Kidney (tissue), 14 donors: ENCODE measurements around the gene NFXL1. TPM values are rescaled to one million over a fixed set of nuclear protein-coding genes. Genes with fewer than 3 reads are reported as not detected.

Experiments
- DNase-seq, 5 donors: peaks; one replicate each; pipeline ENCODE4 v3.0.0-alpha.2; 2013 to 2020
- FAIRE-seq: peaks from 2 replicates; lab custom pipeline; 2012; peaks lifted over from hg19 to GRCh38; lab: Jason Lieb, UNC
- H3K27ac ChIP-seq, 2 donors: one replicate each; pipeline ENCODE4 v1.7.0; 2013; ENCODE audit warnings: low read depth in 2 of 2, low read length in 2 of 2, inconsistent platforms in 1 of 2
- H3K27me3 ChIP-seq: one replicate; pipeline ENCODE4 v1.7.1; 2013; ENCODE audit warnings: low read length, inconsistent platforms; ENCODE audit not compliant: control insufficient read depth, insufficient read depth
- H3K36me3 ChIP-seq, 3 donors: one replicate each; pipeline versions ENCODE4 v1.7.0 to v1.7.1; 2013; ENCODE audit warnings: low read length in 3 of 3, control low read depth in 1 of 3, inconsistent platforms in 1 of 3; ENCODE audit not compliant: insufficient read depth in 3 of 3, control insufficient read depth in 2 of 3
- H3K4me1 ChIP-seq, 3 donors: one replicate each; pipeline versions ENCODE4 v1.7.0 to v1.7.1; 2013; ENCODE audit warnings: low read length in 3 of 3, inconsistent platforms in 1 of 3, low read depth in 1 of 3; ENCODE audit not compliant: control insufficient read depth in 2 of 3, insufficient read depth in 2 of 3
- H3K4me3 ChIP-seq, 3 donors: one replicate each; pipeline versions ENCODE4 v1.7.0 to v1.8.1; 2013; ENCODE audit warnings: low read length in 3 of 3, control low read depth in 1 of 3, inconsistent platforms in 1 of 3
- H3K9ac ChIP-seq, 3 donors: one replicate each; pipeline versions ENCODE4 v1.7.0 to v1.7.1; 2013; ENCODE audit warnings: low read length in 3 of 3, control low read depth in 1 of 3, inconsistent platforms in 1 of 3
- H3K9me3 ChIP-seq, 3 donors: one replicate each; pipeline versions ENCODE4 v1.7.0 to v1.7.1; 2013; ENCODE audit warnings: low read length in 3 of 3, control low read depth in 1 of 3, inconsistent platforms in 1 of 3; ENCODE audit not compliant: control insufficient read depth in 2 of 3, insufficient read depth in 1 of 3
- CTCF ChIP-seq: IDR thresholded peaks from 3 replicates; pipeline ENCODE4 v1.5.1; 2012; ENCODE audit warnings: mild to moderate bottlenecking, moderate library complexity, borderline replicate concordance; ENCODE audit not compliant: insufficient read depth; ENCODE audit errors: extremely low read depth
- intact Hi-C: fragments of 100-400 bp; cut with DNase I; formaldehyde crosslinking; loops from one replicate; pipeline ENCODE4 v1.11.1; 2022
- polyA plus RNA-seq: library from polyadenylated mRNA; stranded (reverse); fragments of 350-450 nt; fragmentation: Illumina TruSeq; extraction: RNeasy Lipid Tissue Mini Kit (QIAGEN cat#74804); gene quantifications from one replicate; pipeline ENCODE4 v1.2.3, GENCODE V29; 2014; ENCODE audit warnings: low read depth, low replicate concordance; ENCODE audit not compliant: insufficient read depth
- total RNA-seq: library from RNA; stranded (reverse); fragmentation: NEBNext Ultra II Directional; extraction: Animal tissue kit (Norgen Biotek cat#: 25700); gene quantifications from one replicate; pipeline ENCODE4 v1.2.1, GENCODE V29; 2021
- donor health status: control.
- donor health status: control.
- donor health status: control.
- donor health status: control.
- donor health status: control.
- donor health status: DM: yes; HTN: yes; CAD: no.
- donor health status: Normal renal cell carcinoma (clear cell type).

Gene NFXL1
- total and polyA plus RNA-seq, 2 donors from 2014 or later = 5.5 to 16.0 TPM

- FAIRE-seq (no peak), DNase-seq (no peak)
- no peak for TF ChIP-seq CTCF
- Histone ChIP-seq H3K27ac (no peak overlapping the region), H3K4me1 (no peaks in the 10 kb centered on the region), H3K9ac (no peak overlapping the region), H3K9me3 (no peaks in the 10 kb centered on the region), H3K27me3 (no peaks in the 10 kb centered on the region), H3K36me3 (peaks cover 7 to 14% (median 8%) of the 10 kb centered on the region in 3 donors), H3K4me3 (no peak overlapping the region)
- intact Hi-C loops = no loop called here
Measured at GRCh38 chr4:47907089-47907646, 7.2 kb downstream of the NFXL1 start.

- H3K4me3 ChIP-seq = no peak overlapping the region
- H3K27me3 ChIP-seq = no peaks in the 10 kb centered on the region
- TF ChIP-seq CTCF = no peak
- H3K27ac ChIP-seq = no peak overlapping the region
- no peak for FAIRE-seq
- DNase-seq = no peak
- intact Hi-C loops = no loop called here
- H3K36me3 ChIP-seq = peaks cover 14 to 21% (median 19%) of the 10 kb centered on the region in 3 donors
- no peaks in the 10 kb centered on the region for H3K9me3 ChIP-seq
- H3K4me1 ChIP-seq = no peaks in the 10 kb centered on the region
- H3K9ac ChIP-seq = no peak overlapping the region
Measured at GRCh38 chr4:47899639-47900038, 14.7 kb downstream of the NFXL1 start.

- intact Hi-C loops = no loop called here
- no peaks in the 10 kb centered on the region for H3K27me3 ChIP-seq
- DNase-seq (no peak), FAIRE-seq (no peak)
- peaks cover 7 to 15% (median 12%) of the 10 kb centered on the region in 3 donors for H3K36me3 ChIP-seq
- no peak for TF ChIP-seq CTCF
- no peak overlapping the region for H3K4me3 ChIP-seq
- H3K9me3 ChIP-seq = no peaks in the 10 kb centered on the region
- H3K9ac ChIP-seq = no peak overlapping the region
- no peak overlapping the region for H3K27ac ChIP-seq
- H3K4me1 ChIP-seq = no peaks in the 10 kb centered on the region
Measured at GRCh38 chr4:47891928-47892327, 22.5 kb downstream of the NFXL1 start.

- H3K4me3 ChIP-seq = no peak overlapping the region
- no peaks in the 10 kb centered on the region for H3K27me3 ChIP-seq
- H3K9me3 ChIP-seq = no peaks in the 10 kb centered on the region
- no peak overlapping the region for H3K9ac ChIP-seq
- peaks cover 7 to 29% (median 17%) of the 10 kb centered on the region in 3 donors for H3K36me3 ChIP-seq
- no peak for DNase-seq
- intact Hi-C loops = no loop called here
- no peaks in the 10 kb centered on the region for H3K4me1 ChIP-seq
- no peak for FAIRE-seq
- H3K27ac ChIP-seq = no peak overlapping the region
- TF ChIP-seq CTCF = no peak
Measured at GRCh38 chr4:47882228-47882627, 32.2 kb downstream of the NFXL1 start.
